ENCODE results near the gene DSCAM.

Gene DSCAM

DNA sequence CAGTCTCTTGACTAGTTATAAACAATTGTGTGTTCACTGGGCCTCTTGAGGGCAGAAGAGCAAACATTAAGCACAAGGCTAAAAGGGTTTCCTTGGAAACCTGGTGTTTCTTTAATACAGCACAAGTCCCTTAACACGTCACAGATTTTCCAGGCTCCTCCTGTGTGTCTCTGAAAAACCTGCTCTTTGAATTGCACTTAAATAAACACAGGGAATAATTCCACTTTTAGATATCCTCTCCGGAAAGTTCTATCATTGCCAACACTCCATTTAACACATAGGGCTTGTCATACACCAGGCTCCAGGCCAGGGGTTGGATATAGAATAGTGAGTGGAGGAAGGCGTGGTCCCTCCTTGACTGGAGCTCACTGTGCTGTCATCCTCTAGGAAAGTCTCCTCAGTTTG, 442.6 kb downstream of the DSCAM start:
- no peak overlapping the region for H3K4me3 ChIP-seq (replicated peaks; ENCODE audit: low read depth, low read length)
- TF ChIP-seq CTCF (IDR thresholded peaks at IDR 0.05; ENCODE audit: low read length, missing control alignments): no peak
- no peak for DNase-seq (ENCODE audit: low read depth)

- no peak overlapping the region for H3K4me3 ChIP-seq (replicated peaks; ENCODE audit: low read depth, low read length)
- TF ChIP-seq CTCF (IDR thresholded peaks at IDR 0.05; ENCODE audit: low read length, missing control alignments): no peak
- DNase-seq (ENCODE audit: low read depth): no peak
Observed at GRCh38 chr21:40402884-40403582, 443.9 kb downstream of the DSCAM start.

- DNase-seq (ENCODE audit: low read depth): no peak
- TF ChIP-seq CTCF (IDR thresholded peaks at IDR 0.05; ENCODE audit: low read length, missing control alignments): no peak
- no peak overlapping the region for H3K4me3 ChIP-seq (replicated peaks; ENCODE audit: low read depth, low read length)
Observed at GRCh38 chr21:40395732-40396131, 451.2 kb downstream of the DSCAM start.

DNA sequence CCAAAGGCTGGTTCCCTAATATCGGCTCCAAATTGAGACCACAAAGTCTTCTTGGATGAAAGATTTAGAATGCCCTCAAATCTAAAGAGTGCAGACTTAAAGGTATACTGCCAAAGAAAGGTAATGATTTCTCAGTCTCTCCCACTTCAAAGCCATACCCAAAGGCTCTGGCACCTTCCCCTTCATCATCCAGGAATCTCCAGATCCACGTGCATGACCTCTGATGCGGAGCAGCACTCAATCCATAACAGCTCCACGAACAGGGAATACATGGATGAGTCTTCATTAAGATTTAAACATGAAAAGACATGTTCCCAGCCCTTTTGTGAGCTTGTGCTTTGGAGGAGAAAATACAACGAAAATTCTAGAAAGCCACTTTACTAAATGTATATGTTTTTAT, 453.9 kb downstream of the DSCAM start:
- TF ChIP-seq CTCF (IDR thresholded peaks at IDR 0.05; ENCODE audit: low read length, missing control alignments): no peak

DNA sequence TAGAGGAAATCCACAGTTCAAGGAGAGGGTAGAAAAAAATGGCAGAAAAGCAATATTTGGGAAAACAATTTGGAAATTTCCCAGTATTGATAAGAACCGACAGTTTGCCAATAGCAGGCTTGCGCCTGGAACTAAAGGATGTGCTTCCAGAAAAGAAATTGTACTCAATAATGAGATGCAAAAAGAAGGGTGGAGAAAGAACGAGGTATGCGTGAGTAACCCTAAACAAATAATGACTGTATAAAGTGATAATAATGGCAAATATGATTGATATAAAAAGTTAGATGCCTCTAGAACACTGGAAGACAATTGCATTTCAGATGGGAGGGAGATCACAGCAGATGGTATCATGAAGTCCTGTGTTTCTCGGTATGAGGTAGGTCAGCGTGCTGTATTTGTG, 458.9 kb downstream of the DSCAM start:
- no peak overlapping the region for H3K4me3 ChIP-seq (replicated peaks; ENCODE audit: low read depth, low read length)
- no peak for TF ChIP-seq CTCF (IDR thresholded peaks at IDR 0.05; ENCODE audit: low read length, missing control alignments)
- DNase-seq (ENCODE audit: low read depth): no peak

More for the DNA sequence above, 453.9 kb downstream of the DSCAM start:
- DNase-seq (ENCODE audit: low read depth): no peak
- no peak overlapping the region for H3K4me3 ChIP-seq (replicated peaks; ENCODE audit: low read depth, low read length)

- H3K4me3 ChIP-seq (replicated peaks; ENCODE audit: low read depth, low read length): no peak overlapping the region
- TF ChIP-seq CTCF (IDR thresholded peaks at IDR 0.05; ENCODE audit: low read length, missing control alignments): no peak
- no peak for DNase-seq (ENCODE audit: low read depth)
Observed at GRCh38 chr21:40386981-40387747, 459.8 kb downstream of the DSCAM start.
